ENCODE results near the gene RBM20. TPM values are rescaled to one million over a fixed set of nuclear protein-coding genes. Genes with fewer than 3 reads are reported as not detected.

RBM20 gene
- total and polyA plus RNA-seq, 2 of the 13 experiments (the other 11 are each of a cell fraction or from before 2014, with no cell fraction given): 0.02 to 0.22 TPM

DNA sequence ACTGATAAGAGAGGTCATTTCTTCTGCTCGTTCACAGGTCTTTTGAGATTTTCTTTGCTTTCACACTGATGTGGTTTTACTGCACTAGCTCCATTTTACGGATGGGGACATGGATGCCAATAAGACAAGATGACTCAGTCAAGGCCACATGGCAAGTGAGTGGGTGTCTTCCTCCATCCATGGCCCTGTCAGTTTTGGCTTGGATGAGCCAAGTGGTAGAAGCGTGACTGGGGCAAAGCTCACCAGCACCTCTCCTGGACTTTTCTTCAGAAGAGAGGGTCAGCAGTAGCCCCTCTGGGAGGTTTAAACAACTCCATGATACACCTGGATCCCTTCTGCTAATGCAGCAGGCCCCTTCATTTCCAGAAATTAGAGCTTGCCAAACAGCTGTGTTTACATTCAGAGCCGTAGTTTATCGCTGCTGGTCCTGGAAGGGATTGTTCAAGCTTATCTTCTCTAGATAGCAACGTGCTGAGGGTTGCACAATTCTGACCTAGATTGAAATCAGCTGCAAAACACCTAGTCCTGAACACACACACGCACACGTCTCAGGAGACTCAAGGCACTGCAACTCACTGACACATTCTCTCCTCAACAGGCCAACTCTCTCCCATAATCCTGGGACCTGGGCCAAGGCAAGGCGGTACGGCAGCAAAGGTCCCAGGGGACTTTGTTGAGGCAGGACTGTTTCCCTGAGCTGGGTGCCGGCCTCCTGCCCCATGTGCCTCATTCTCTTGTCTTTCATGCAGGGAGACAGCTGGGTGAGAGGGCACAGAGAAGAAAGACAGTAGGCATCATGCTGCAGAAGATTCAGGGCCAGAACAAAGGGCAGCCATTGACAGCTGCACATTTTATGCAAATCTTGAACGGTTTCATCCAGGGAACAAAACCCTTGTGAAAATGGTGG, 213.4 kb downstream of the RBM20 start (continued):
- peak; percentile 94 for TF ChIP-seq PRDM15 (CRISPR knock-in tag; IDR thresholded peaks at IDR 0.05)
- TF ChIP-seq YEATS4 (CRISPR knock-in tag; IDR thresholded peaks at IDR 0.05; ENCODE audit: borderline replicate concordance): peak; percentile 43; the same call in 1 of the 2 replicates
- TF ChIP-seq HNF4A (CRISPR knock-in tag; IDR thresholded peaks at IDR 0.05): peak; percentile 44
- TF ChIP-seq EZH2 (conservative IDR thresholded peaks at IDR 0.05; ENCODE audit: low read depth, low read length): no peak
- TF ChIP-seq SMYD3 (CRISPR knock-in tag; IDR thresholded peaks at IDR 0.05): 0 out of 2 replicates have a peak, but pooled peaks have one; percentile 47
- no peak for TF ChIP-seq PAWR (CRISPR knock-in tag; IDR thresholded peaks at IDR 0.05; ENCODE audit: borderline replicate concordance)
- peak; percentile 57; the same call in 1 of the 2 replicates for TF ChIP-seq HNF1A (IDR thresholded peaks at IDR 0.05; ENCODE audit: low read depth)
- TF ChIP-seq HNF1A (CRISPR knock-in tag; IDR thresholded peaks at IDR 0.05; ENCODE audit: borderline replicate concordance): peak; percentile 64; the same call in 1 of the 2 replicates
- peak; percentile 58 for TF ChIP-seq SOX13 (IDR thresholded peaks at IDR 0.05)
- peak in 1 of 2 experiments; percentile 95; a peak in 2 of 4 replicates for TF ChIP-seq SOX13 (CRISPR knock-in tag; conservative IDR thresholded peaks at IDR 0.05 in 1 of 2, IDR thresholded peaks at IDR 0.05 in 1 of 2)
- TF ChIP-seq BCL6 (CRISPR knock-in tag; IDR thresholded peaks at IDR 0.05): peak; percentile 97
- TF ChIP-seq GATAD2A (CRISPR knock-in tag; IDR thresholded peaks at IDR 0.05): peak; percentile 81
- TF ChIP-seq FOXA3 (CRISPR knock-in tag; IDR thresholded peaks at IDR 0.05): peak; percentile 93
- TF ChIP-seq HMG20A (CRISPR knock-in tag; IDR thresholded peaks at IDR 0.05; ENCODE audit: borderline replicate concordance): peak; percentile 68; the same call in 1 of the 2 replicates
- TF ChIP-seq RARA (CRISPR knock-in tag; IDR thresholded peaks at IDR 0.05): peak; percentile 46
- TF ChIP-seq ZNF878 (CRISPR knock-in tag; IDR thresholded peaks at IDR 0.05): no peak
- 0 out of 2 replicates have a peak, but pooled peaks have one; percentile 31 for TF ChIP-seq ERF (CRISPR knock-in tag; IDR thresholded peaks at IDR 0.05)
- TF ChIP-seq MAFF (IDR thresholded peaks at IDR 0.05; ENCODE audit: low read depth, low read length): 0 out of 2 replicates have a peak, but pooled peaks have one; percentile 22
- TF ChIP-seq ZNF441 (CRISPR knock-in tag; IDR thresholded peaks at IDR 0.05; ENCODE audit: borderline replicate concordance): 0 out of 2 replicates have a peak, but pooled peaks have one; percentile 60
- no peak for TF ChIP-seq NR2F1 (CRISPR knock-in tag; IDR thresholded peaks at IDR 0.05)
